HL-60 (cell line): Measurements from ENCODE around the gene CXCL16.

Experiments used
- CTCF ChIP-seq: IDR thresholded peaks from one replicate; pipeline ENCODE4 v1.5.1; 2011; ENCODE audit warnings: low read length, control low read depth, inconsistent platforms; ENCODE audit not compliant: insufficient read depth
- GABPA ChIP-seq: IDR thresholded peaks from 2 replicates; pipeline ENCODE4 v1.6.1; 2012; ENCODE audit warnings: low read depth

GRCh38 chr17:4788159-4788806 lies 48.6 kb upstream of the CXCL16 start:
- TF ChIP-seq GABPA: no peak
- no peak for TF ChIP-seq CTCF
